ENCODE measurements around the gene GTF2I. TPM values are rescaled to one million over a fixed set of nuclear protein-coding genes. Genes with fewer than 3 reads are reported as not detected.
"Not testable (repeated sequence)": the region's sequence is repeated elsewhere in the genome, so short reads cannot be mapped to it uniquely, and the experiment has no call there.

GTF2I gene
- total RNA-seq, 1 donor from 2014 or later: 433 TPM

GRCh38 chr7:74682829-74683228, 25.3 kb downstream of the GTF2I start:
- H3K4me3 Mint-ChIP-seq: no peak overlapping the region
- H3K9me3 Mint-ChIP-seq: peaks cover 13% of the 10 kb centered on the region
- H3K4me1 Mint-ChIP-seq: peaks cover 8% of the 10 kb centered on the region
- H3K36me3 Mint-ChIP-seq: peaks cover 45% of the 10 kb centered on the region
- H3K27me3 Mint-ChIP-seq (ENCODE audit: low read depth): no peaks in the 10 kb centered on the region
- H3K27ac Mint-ChIP-seq: peak overlapping the region; percentile 62
- DNase-seq (ENCODE audit: low spot score in 2 of 2, unreplicated experiment in 2 of 2): no peak
- no peak for TF ChIP-seq CTCF (IDR thresholded peaks at IDR 0.05; ENCODE audit: unreplicated experiment)

GRCh38 chr7:74683799-74684198, 26.3 kb downstream of the GTF2I start:
- Mint-ChIP-seq H3K36me3 (peaks cover 45% of the 10 kb centered on the region), H3K9me3 (peaks cover 13% of the 10 kb centered on the region), H3K27ac (no peak overlapping the region), H3K27me3 (ENCODE audit: low read depth) (no peaks in the 10 kb centered on the region), H3K4me1 (peaks cover 8% of the 10 kb centered on the region), H3K4me3 (no peak overlapping the region)
- no peak for DNase-seq (ENCODE audit: low spot score in 2 of 2, unreplicated experiment in 2 of 2)
- no peak for TF ChIP-seq CTCF (IDR thresholded peaks at IDR 0.05; ENCODE audit: unreplicated experiment)

- peaks cover 13% of the 10 kb centered on the region for H3K9me3 Mint-ChIP-seq
- no peak overlapping the region for H3K27ac Mint-ChIP-seq
- DNase-seq (ENCODE audit: low spot score in 2 of 2, unreplicated experiment in 2 of 2): no peak
- H3K4me3 Mint-ChIP-seq: no peak overlapping the region
- H3K36me3 Mint-ChIP-seq: peaks cover 48% of the 10 kb centered on the region
- peaks cover 8% of the 10 kb centered on the region for H3K4me1 Mint-ChIP-seq
- H3K27me3 Mint-ChIP-seq (ENCODE audit: low read depth): no peaks in the 10 kb centered on the region
- no peak for TF ChIP-seq CTCF (IDR thresholded peaks at IDR 0.05; ENCODE audit: unreplicated experiment)
These were observed 27.0 kb downstream of the GTF2I start for GRCh38 chr7:74684473-74684872.

- Mint-ChIP-seq H3K36me3 (peaks cover 48% of the 10 kb centered on the region), H3K27me3 (ENCODE audit: low read depth) (no peaks in the 10 kb centered on the region), H3K9me3 (peaks cover 13% of the 10 kb centered on the region), H3K27ac (no peak overlapping the region), H3K4me3 (no peak overlapping the region), H3K4me1 (peaks cover 8% of the 10 kb centered on the region)
- no peak for DNase-seq (ENCODE audit: low spot score in 2 of 2, unreplicated experiment in 2 of 2)
- no peak for TF ChIP-seq CTCF (IDR thresholded peaks at IDR 0.05; ENCODE audit: unreplicated experiment)
These were observed 27.4 kb downstream of the GTF2I start for GRCh38 chr7:74684921-74685320.

- no peak overlapping the region for H3K4me3 Mint-ChIP-seq
- H3K27me3 Mint-ChIP-seq (ENCODE audit: low read depth): no peaks in the 10 kb centered on the region
- no peak overlapping the region for H3K27ac Mint-ChIP-seq
- peaks cover 57% of the 10 kb centered on the region for H3K36me3 Mint-ChIP-seq
- H3K4me1 Mint-ChIP-seq: peaks cover 8% of the 10 kb centered on the region
- no peak for TF ChIP-seq CTCF (IDR thresholded peaks at IDR 0.05; ENCODE audit: unreplicated experiment)
- DNase-seq (ENCODE audit: low spot score in 2 of 2, unreplicated experiment in 2 of 2): no peak
- peaks cover 9% of the 10 kb centered on the region for H3K9me3 Mint-ChIP-seq
These were observed 33.0 kb downstream of the GTF2I start for GRCh38 chr7:74690474-74690873.

- H3K4me1 Mint-ChIP-seq; H3K4me3 Mint-ChIP-seq; H3K27ac Mint-ChIP-seq; DNase-seq (ENCODE audit: low spot score in 2 of 2, unreplicated experiment in 2 of 2); H3K27me3 Mint-ChIP-seq (ENCODE audit: low read depth); H3K9me3 Mint-ChIP-seq: not testable (repeated sequence)
- H3K36me3 Mint-ChIP-seq: peaks cover 42% of the 10 kb centered on the region
These were observed 46.9 kb downstream of the GTF2I start for GRCh38 chr7:74704419-74704818.

All from mesothelial cell of epicardium (in vitro differentiated cells).